Upper lobe of left lung (tissue), 6 donors: ENCODE results near the gene CLIP2. TPM values are rescaled to one million over a fixed set of nuclear protein-coding genes. Genes with fewer than 3 reads are reported as not detected.

ENCODE experiments used
- ATAC-seq, 2 donors: fragments of 200-7000 bp; cut with Tn5 transposase; one replicate each; pipeline ENCODE4 v1.9.1; 2022; ENCODE audit warnings: mild to moderate bottlenecking in 2 of 2, moderate library complexity in 2 of 2; ENCODE audit not compliant: low FRiP score in 2 of 2
- DNase-seq, 2 donors: peaks; one replicate each; pipeline ENCODE4 v3.0.0-alpha.2; 2019 to 2020
- H3K27ac ChIP-seq, 4 donors: fragments of 200-600 bp; sonication (generic); one replicate each; pipeline ENCODE4 v1.5.1; 2016 to 2019
- H3K27me3 ChIP-seq, 4 donors: fragments of 200-600 bp; sonication (generic); one replicate each; pipeline ENCODE4 v1.5.1; 2017 to 2019
- H3K36me3 ChIP-seq, 4 donors: fragments of 200-600 bp; sonication (generic); one replicate each; pipeline ENCODE4 v1.5.1; 2016 to 2019
- H3K4me1 ChIP-seq, 4 donors: fragments of 200-600 bp; sonication (generic); one replicate each; pipeline ENCODE4 v1.5.1; 2018 to 2019
- H3K4me3 ChIP-seq, 4 donors: fragments of 200-600 bp; sonication (generic); one replicate each; pipeline ENCODE4 v1.5.1; 2017 to 2019; ENCODE audit warnings: mild to moderate bottlenecking in 2 of 4, moderate library complexity in 1 of 4
- H3K9me3 ChIP-seq, 4 donors: fragments of 200-600 bp; sonication (generic); one replicate each; pipeline ENCODE4 v1.5.1; 2018 to 2019
- CTCF ChIP-seq, 6 experiments: fragments of 450-650 bp in 4 of 6; fragments of 200-600 bp in 2 of 6; sonication (generic) in 2 of 6; IDR thresholded peaks; one replicate each; pipeline ENCODE4 v1.5.1; 2016 to 2019; ENCODE audit warnings: antibody characterized with exemption in 6 of 6
- EP300 ChIP-seq, 4 donors: sonication (generic); formaldehyde crosslinking; IDR thresholded peaks; one replicate each; pipeline ENCODE4 v1.5.1; 2017; ENCODE audit warnings: antibody characterized with exemption in 4 of 4, control low read depth in 2 of 4
- POLR2A ChIP-seq, 4 donors: fragments of 450-650 bp; IDR thresholded peaks; one replicate each; pipeline ENCODE4 v1.5.1; 2016 to 2017; ENCODE audit warnings: antibody characterized with exemption in 4 of 4, mild to moderate bottlenecking in 2 of 4
- POLR2AphosphoS5 ChIP-seq, 2 donors: sonication (generic); formaldehyde crosslinking; IDR thresholded peaks; one replicate each; pipeline ENCODE4 v1.5.1; 2017; ENCODE audit warnings: antibody characterized with exemption in 2 of 2
- WGBS, 2 donors: methylation state at CpG; one replicate each; pipeline ENCODE4 v1.1.5; 2017 to 2018; 5-methylcytosine and 5-hydroxymethylcytosine counted together
- total RNA-seq, 6 donors: library from RNA; depleted of rRNA in 4 of 6; stranded (reverse); fragments of >200 nt in 4 of 6; gene quantifications; one replicate each; pipeline versions ENCODE4 v1.1.0 to v1.2.1, GENCODE V29; 2016 to 2021
- donor health status: DM: no; HTN: no; CAD: no; lungs with moderate emphysema.
- donor health status: DM: no; HTN: yes; CAD: no; lungs with severe emphysema.

CLIP2 gene
- total RNA-seq = 10 to 100 TPM; 12.1 to 55.5 (median 24.8) TPM

GRCh38 chr7:74289018-74289658 lies at the start of gene CLIP2:
CLIP2 (plus strand) TSS chr7:74289407; CDS start chr7:74317547, 28,140 bp downstream.
- peak within 1 kb of the TSS; percentile 75 to 92 (median 78) for H3K27ac ChIP-seq
- DNase-seq (peak; percentile 80 to 96), ATAC-seq (peak; percentile 74 to 94)
- peak within 1 kb of the TSS; percentile 72 to 97 (median 90) for H3K4me3 ChIP-seq
- no peaks in the 10 kb centered on the region for H3K36me3 ChIP-seq
- peaks cover 0 to 3% (median 0%) of the 10 kb centered on the region in 4 donors for H3K27me3 ChIP-seq
- peak in 2 of 4 donors; percentile 29 to 55 for TF ChIP-seq POLR2A (IDR thresholded peaks at IDR 0.05)
- TF ChIP-seq POLR2AphosphoS5 (IDR thresholded peaks at IDR 0.05) = peak in 1 of 2 donors; percentile 16
- peak in 3 of 6 experiments; percentile 20 to 36 (median 23) for TF ChIP-seq CTCF (IDR thresholded peaks at IDR 0.05)
- no peak for TF ChIP-seq EP300 (IDR thresholded peaks at IDR 0.05)
- peaks cover 17 to 34% (median 20%) of the 10 kb centered on the region in 4 donors for H3K4me1 ChIP-seq
- no peaks in the 10 kb centered on the region for H3K9me3 ChIP-seq
- 0 to 1% methylated on average over 1 to 21 of the region's 67 CpGs for WGBS, 2 donors

GRCh38 chr7:74240482-74240881 lies 48.7 kb upstream of the CLIP2 start:
- DNase-seq = no peak
- WGBS, 2 donors = 95 to 98% methylated on average over 4 of the region's 4 CpGs
- Histone ChIP-seq H3K36me3 (peaks cover 18 to 100% (median 76%) of the 10 kb centered on the region in 4 donors), H3K4me3 (no peak overlapping the region), H3K27ac (no peak overlapping the region), H3K9me3 (no peaks in the 10 kb centered on the region), H3K27me3 (no peaks in the 10 kb centered on the region), H3K4me1 (no peaks in the 10 kb centered on the region)
- ATAC-seq = no peak
- TF ChIP-seq EP300 (IDR thresholded peaks at IDR 0.05) (no peak), POLR2A (IDR thresholded peaks at IDR 0.05) (no peak), POLR2AphosphoS5 (IDR thresholded peaks at IDR 0.05) (no peak), CTCF (IDR thresholded peaks at IDR 0.05) (no peak)

- no peak for DNase-seq
- WGBS, 2 donors = 91 to 92% methylated on average over 6 of the region's 6 CpGs
- no peak for TF ChIP-seq CTCF (IDR thresholded peaks at IDR 0.05)
- TF ChIP-seq POLR2AphosphoS5 (IDR thresholded peaks at IDR 0.05) = no peak
- no peak for TF ChIP-seq EP300 (IDR thresholded peaks at IDR 0.05)
- TF ChIP-seq POLR2A (IDR thresholded peaks at IDR 0.05) = no peak
- Histone ChIP-seq H3K27me3 (no peaks in the 10 kb centered on the region), H3K4me1 (no peaks in the 10 kb centered on the region), H3K27ac (peak overlapping the region in 1 of 4 donors; percentile 17), H3K9me3 (no peaks in the 10 kb centered on the region), H3K4me3 (no peak overlapping the region), H3K36me3 (peaks cover 16 to 99% (median 67%) of the 10 kb centered on the region in 4 donors)
- peak in 1 of 2 donors; percentile 9 for ATAC-seq
Observed at GRCh38 chr7:74242122-74242443, 47.1 kb upstream of the CLIP2 start.

GRCh38 chr7:74246497-74246896 lies 42.7 kb upstream of the CLIP2 start:
- DNase-seq = no peak
- WGBS, 2 donors = 78 to 81% methylated on average over 4 of the region's 4 CpGs
- peaks cover 13 to 99% (median 63%) of the 10 kb centered on the region in 4 donors for H3K36me3 ChIP-seq

More at GRCh38 chr7:74246497-74246896, 42.7 kb upstream of the CLIP2 start:
- Histone ChIP-seq H3K27me3 (no peaks in the 10 kb centered on the region), H3K4me3 (no peak overlapping the region), H3K4me1 (no peaks in the 10 kb centered on the region), H3K27ac (no peak overlapping the region), H3K9me3 (no peaks in the 10 kb centered on the region)
- TF ChIP-seq POLR2AphosphoS5 (IDR thresholded peaks at IDR 0.05) (no peak), POLR2A (IDR thresholded peaks at IDR 0.05) (no peak), CTCF (IDR thresholded peaks at IDR 0.05) (no peak), EP300 (IDR thresholded peaks at IDR 0.05) (no peak)
- ATAC-seq = no peak
